Head of caudate nucleus (tissue), 42 donors: Measurements from ENCODE around the gene ZBTB4.

ENCODE experiments used
- DNase-seq, 42 donors: peaks; one replicate each; pipeline versions ENCODE4 v3.0.0 to v3.0.0-alpha.2; 2020 to 2021; ENCODE audit warnings: mixed read lengths in 7 of 42
- intact Hi-C: fragments of 100-400 bp; cut with DNase I; formaldehyde crosslinking; loops from one replicate; pipeline ENCODE4 v1.15.0; 2022

ZBTB4 gene, protein sequence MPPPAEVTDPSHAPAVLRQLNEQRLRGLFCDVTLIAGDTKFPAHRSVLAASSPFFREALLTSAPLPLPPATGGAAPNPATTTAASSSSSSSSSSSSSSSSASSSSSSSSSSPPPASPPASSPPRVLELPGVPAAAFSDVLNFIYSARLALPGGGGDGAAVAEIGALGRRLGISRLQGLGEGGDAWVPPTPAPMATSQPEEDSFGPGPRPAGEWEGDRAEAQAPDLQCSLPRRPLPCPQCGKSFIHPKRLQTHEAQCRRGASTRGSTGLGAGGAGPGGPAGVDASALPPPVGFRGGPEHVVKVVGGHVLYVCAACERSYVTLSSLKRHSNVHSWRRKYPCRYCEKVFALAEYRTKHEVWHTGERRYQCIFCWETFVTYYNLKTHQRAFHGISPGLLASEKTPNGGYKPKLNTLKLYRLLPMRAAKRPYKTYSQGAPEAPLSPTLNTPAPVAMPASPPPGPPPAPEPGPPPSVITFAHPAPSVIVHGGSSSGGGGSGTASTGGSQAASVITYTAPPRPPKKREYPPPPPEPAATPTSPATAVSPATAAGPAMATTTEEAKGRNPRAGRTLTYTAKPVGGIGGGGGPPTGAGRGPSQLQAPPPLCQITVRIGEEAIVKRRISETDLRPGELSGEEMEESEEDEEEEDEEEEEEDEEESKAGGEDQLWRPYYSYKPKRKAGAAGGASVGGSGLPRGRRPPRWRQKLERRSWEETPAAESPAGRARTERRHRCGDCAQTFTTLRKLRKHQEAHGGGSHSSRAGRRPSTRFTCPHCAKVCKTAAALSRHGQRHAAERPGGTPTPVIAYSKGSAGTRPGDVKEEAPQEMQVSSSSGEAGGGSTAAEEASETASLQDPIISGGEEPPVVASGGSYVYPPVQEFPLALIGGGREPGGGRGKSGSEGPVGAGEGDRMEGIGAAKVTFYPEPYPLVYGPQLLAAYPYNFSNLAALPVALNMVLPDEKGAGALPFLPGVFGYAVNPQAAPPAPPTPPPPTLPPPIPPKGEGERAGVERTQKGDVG

DNA sequence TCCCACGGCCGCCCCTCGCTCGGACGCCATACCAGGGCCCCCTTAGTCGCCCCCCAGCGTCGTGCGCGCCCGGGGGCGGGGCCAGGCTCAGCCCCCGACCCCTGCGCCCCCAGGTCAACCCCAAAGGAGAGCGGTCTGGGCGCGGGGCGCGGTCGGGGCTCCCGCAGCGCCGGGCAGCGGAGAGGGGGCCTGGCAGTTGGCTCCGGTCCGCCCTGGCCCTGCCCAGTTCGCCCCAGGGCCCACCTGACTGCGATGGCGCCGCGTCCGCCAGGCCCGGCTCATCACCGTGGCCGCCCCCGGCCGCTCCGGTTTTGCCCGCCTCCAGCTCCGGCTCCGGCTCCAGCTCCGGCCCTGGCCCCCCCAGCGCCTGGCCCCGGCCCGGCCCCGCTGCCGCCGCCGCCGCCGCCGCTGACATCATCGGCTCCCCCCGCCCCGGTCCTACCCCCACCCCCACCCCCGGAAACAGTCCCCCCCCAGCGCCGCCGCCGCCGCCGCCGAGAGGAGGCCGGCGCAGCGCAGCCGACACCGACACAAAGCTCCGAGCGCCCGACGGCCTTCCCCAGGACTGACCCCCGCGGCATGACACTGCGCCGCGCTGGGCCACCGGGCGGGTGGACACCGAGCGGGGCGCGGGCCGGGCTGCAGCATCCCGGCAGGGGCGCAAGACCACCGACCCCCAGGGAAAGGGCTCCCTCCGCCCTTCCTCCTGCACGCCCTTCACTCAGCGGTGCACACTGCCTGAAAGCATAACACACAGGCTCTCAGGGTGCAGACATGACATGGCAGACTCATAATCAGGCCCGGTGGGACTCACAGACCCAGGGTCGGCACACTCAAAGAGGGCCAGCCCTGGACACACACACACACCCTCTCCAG is at the start of gene ZBTB4:
Gene ZBTB4, minus strand, starts transcription at position 419 of the 876 bp plus-strand sequence. CDS start 12,830 bp downstream, outside the sequence.
- DNase-seq, result peak in 40 of 42 donors; percentile 33 to 85 (median 70)
- intact Hi-C loops, result loop anchor here (5.0 kb wide), 2 partner anchors 42 to 127 kb away; partner anchors contain the start of genes FGF11, KCTD11 and TMEM102

DNA sequence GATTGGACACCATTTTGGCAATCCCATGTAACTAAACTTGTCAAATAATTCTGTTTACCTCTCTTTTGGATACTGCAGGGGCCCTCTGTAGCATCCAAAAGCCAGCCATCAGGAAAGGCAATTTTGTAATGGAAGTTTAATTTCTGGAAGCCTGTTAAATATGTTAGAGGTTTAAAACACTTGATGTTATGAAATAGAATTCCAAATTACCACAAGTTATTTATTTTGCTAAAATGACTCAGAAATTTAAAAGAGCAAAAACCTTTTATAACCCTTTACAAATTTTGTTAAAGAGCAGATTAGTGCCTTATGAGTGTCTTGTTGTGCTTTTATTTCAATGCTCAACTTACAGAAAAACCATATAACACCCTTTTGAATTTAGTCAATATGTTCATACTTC is 49.4 kb upstream of the ZBTB4 start:
- intact Hi-C loops, result no loop called here
- DNase-seq, result no peak

- DNase-seq, result peak in 9 of 42 donors; percentile 13 to 62 (median 28)
- intact Hi-C loops, result no loop called here
Measured at GRCh38 chr17:7523033-7523432, 43.6 kb upstream of the ZBTB4 start.

- intact Hi-C loops, result loop anchor here (2.0 kb wide), 1 partner anchor 45 kb away; the partner anchor contains the start of gene SENP3
Measured at GRCh38 chr17:7515911-7516610, 36.6 kb upstream of the ZBTB4 start.

GRCh38 chr17:7513850-7514419 is 34.5 kb upstream of the ZBTB4 start:
- intact Hi-C loops, result loop anchor here (2.0 kb wide), 1 partner anchor 47 kb away; the partner anchor contains the start of gene SENP3
- peak in 4 of 42 donors; percentile 7 to 21 (median 10) for DNase-seq

More at GRCh38 chr17:7515911-7516610, 36.6 kb upstream of the ZBTB4 start:
- DNase-seq, result no peak

DNA sequence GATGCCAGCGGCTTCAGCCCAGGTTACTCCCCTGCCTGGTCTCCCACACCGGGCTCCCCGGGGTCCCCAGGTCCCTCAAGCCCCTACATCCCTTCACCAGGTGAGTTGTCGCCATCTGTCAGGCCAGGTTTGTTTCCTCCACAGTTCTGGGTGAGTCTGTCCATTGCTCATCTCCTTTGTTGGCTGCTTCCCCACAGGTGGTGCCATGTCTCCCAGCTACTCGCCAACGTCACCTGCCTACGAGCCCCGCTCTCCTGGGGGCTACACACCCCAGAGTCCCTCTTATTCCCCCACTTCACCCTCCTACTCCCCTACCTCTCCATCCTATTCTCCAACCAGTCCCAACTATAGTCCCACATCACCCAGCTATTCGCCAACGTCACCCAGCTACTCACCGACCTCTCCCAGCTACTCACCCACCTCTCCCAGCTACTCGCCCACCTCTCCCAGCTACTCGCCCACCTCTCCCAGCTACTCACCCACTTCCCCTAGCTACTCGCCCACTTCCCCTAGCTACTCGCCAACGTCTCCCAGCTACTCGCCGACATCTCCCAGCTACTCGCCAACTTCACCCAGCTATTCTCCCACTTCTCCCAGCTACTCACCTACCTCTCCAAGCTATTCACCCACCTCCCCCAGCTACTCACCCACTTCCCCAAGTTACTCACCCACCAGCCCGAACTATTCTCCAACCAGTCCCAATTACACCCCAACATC is 33.6 kb upstream of the ZBTB4 start:
- DNase-seq, result peak in 6 of 42 donors; percentile 5 to 43 (median 9)
- intact Hi-C loops, result no loop called here

DNA sequence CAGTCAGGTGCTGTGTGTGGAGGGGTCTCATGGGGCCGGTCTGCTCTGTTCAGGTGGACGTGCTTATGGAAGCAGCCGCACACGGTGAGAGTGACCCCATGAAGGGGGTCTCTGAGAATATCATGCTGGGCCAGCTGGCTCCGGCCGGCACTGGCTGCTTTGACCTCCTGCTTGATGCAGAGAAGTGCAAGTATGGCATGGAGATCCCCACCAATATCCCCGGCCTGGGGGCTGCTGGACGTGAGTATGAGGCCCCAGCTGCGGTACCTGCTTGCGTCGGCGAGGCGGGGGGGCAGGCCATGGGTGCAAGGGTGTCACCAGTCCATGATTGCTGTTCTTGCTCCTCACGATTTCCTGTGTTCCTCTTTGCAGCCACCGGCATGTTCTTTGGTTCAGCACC is 32.7 kb upstream of the ZBTB4 start:
- DNase-seq, result no peak
- intact Hi-C loops, result no loop called here

DNA sequence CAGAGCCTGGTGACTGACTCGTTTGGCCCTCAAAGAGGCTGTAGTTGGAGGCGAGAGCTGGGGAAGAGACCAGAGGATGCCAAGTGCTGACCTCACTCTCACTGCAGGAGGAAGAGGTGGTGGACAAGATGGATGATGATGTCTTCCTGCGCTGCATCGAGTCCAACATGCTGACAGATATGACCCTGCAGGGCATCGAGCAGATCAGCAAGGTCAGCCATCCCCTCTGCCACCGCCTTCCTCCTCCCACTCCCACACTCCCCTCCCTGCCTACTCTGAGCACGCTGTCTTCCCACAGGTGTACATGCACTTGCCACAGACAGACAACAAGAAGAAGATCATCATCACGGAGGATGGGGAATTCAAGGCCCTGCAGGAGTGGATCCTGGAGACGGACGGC is 31.7 kb upstream of the ZBTB4 start:
- intact Hi-C loops, result no loop called here
- DNase-seq, result no peak

DNA sequence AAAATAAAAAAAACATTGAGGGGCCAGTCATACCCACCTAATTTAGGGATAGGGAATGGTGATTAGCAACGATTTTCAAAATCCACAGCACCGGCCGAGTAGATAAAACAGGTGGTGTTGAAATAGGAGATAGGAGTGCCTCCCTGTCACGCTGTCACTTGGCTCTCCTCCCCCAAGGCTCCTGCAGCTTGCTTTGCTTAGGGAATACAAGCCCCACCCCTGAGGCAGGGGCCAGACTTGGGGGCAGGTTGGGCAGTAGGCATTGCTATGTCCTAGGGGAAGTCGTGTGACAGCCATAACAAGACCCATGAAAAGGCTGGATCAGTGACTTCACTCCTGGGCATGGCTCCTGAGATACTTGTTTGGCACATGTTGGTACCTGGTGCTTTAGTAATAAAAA is 30.5 kb upstream of the ZBTB4 start:
- intact Hi-C loops, result no loop called here
- no peak for DNase-seq

GRCh38 chr17:7508846-7509245 is 29.4 kb upstream of the ZBTB4 start:
- DNase-seq, result no peak
- intact Hi-C loops, result no loop called here

GRCh38 chr17:7508145-7508544 is 28.7 kb upstream of the ZBTB4 start:
- intact Hi-C loops, result no loop called here
- no peak for DNase-seq

GRCh38 chr17:7503521-7503920 is 24.1 kb upstream of the ZBTB4 start:
- no peak for DNase-seq
- intact Hi-C loops, result no loop called here

GRCh38 chr17:7502987-7503386 is 23.6 kb upstream of the ZBTB4 start:
- intact Hi-C loops, result no loop called here
- no peak for DNase-seq

DNA sequence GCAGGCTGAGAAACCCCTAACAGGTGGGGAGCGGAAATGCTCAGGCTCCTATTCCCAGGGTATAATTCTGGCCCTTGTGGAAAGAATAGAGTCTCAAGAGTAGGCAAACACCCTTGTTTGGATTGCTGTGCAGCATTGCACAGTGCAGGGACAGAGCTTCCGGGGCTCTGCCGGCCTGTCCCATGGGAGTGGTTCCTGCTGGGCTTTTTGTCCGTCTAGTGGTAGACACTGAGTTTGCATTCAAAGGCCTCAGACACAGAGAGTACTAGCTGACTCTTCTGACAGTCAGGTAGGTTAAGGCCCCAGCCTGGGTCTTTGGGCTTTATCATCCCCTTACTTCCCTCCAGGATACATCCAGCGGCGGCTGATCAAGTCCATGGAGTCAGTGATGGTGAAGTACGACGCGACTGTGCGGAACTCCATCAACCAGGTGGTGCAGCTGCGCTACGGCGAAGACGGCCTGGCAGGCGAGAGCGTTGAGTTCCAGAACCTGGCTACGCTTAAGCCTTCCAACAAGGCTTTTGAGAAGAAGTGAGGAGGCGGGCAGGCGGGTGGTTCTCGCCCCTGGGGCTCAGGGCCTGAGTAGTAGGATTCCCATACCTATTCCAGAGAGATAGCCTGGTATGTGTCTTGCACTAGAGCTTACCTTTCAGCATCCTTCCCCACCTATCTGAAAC is 22.9 kb upstream of the ZBTB4 start:
- no peak for DNase-seq
- intact Hi-C loops, result no loop called here

GRCh38 chr17:7501729-7502128 is 22.3 kb upstream of the ZBTB4 start:
- no peak for DNase-seq
- intact Hi-C loops, result no loop called here

- intact Hi-C loops, result no loop called here
- no peak for DNase-seq
Measured at GRCh38 chr17:7499161-7499560, 19.7 kb upstream of the ZBTB4 start.
